PC-3 (cell line): ENCODE measurements around the gene TDRD5. TPM values are rescaled to one million over a fixed set of nuclear protein-coding genes. Genes with fewer than 3 reads are reported as not detected.

Experiments
- ATAC-seq: fragments of 200-7000 bp; cut with Tn5 transposase; 2 replicates; pipeline ENCODE4 v1.9.1; 2020; ENCODE audit warnings: mild to moderate bottlenecking, moderate library complexity
- BruUV-seq: library from RNA; stranded (reverse); fragments of 400-500 nt; replicated peaks from 2 replicates; lab custom pipeline; 2021; lab: Mats Ljungman, UMichigan
- CTCF ChIA-PET: fragments of 300-600 bp; sonication (Branson Sonifier 250); formaldehyde crosslinking; loops from one replicate; lab custom pipeline; 2022; ENCODE audit warnings: antibody characterized with exemption; lab: Charles Lee
- POLR2A ChIA-PET: fragments of 300-600 bp; sonication (Branson Sonifier 250); formaldehyde crosslinking; loops from one replicate; lab custom pipeline; 2022; ENCODE audit warnings: antibody characterized with exemption; ENCODE audit not compliant: unreplicated experiment; lab: Charles Lee
- DNase-seq: peaks from one replicate; pipeline ENCODE4 v3.0.0-alpha.2; 2015
- H2AFZ ChIP-seq: fragments of 300-600 bp; sonication (generic); 2 replicates; pipeline ENCODE4 v1.6.0; 2016; ENCODE audit warnings: antibody characterized with exemption, low read length
- H3F3A ChIP-seq: fragments of 300-600 bp; sonication (generic); one replicate; pipeline ENCODE4 v1.6.0; 2017; ENCODE audit warnings: antibody characterized with exemption, low read length, control low read depth, mild to moderate bottlenecking; ENCODE audit not compliant: unreplicated experiment
- H3K27ac ChIP-seq: fragments of 300-600 bp; sonication (generic); 2 replicates; pipeline ENCODE4 v1.5.1; 2016; ENCODE audit warnings: mild to moderate bottlenecking, low read length
- H3K27me3 ChIP-seq: fragments of 300-600 bp; sonication (generic); 2 replicates; pipeline ENCODE4 v1.6.1; 2016; ENCODE audit warnings: low read length, mixed read lengths
- H3K36me3 ChIP-seq: fragments of 300-600 bp; sonication (generic); 2 replicates; pipeline ENCODE4 v1.6.1; 2016; ENCODE audit warnings: low read depth, mixed run types, low read length, mixed read lengths
- H3K4me1 ChIP-seq: fragments of 300-600 bp; sonication (generic); 2 replicates; pipeline ENCODE4 v1.5.1; 2016; ENCODE audit warnings: low read length; ENCODE audit not compliant: insufficient read depth
- H3K4me2 ChIP-seq: fragments of 300-600 bp; sonication (generic); 2 replicates; pipeline ENCODE4 v1.6.0; 2016; ENCODE audit warnings: low read length
- H3K4me3 ChIP-seq: fragments of 300-600 bp; sonication (generic); 2 replicates; pipeline ENCODE4 v1.5.1; 2016; ENCODE audit warnings: mild to moderate bottlenecking, low read length, mixed read lengths
- H3K79me2 ChIP-seq: fragments of 300-600 bp; sonication (generic); 2 replicates; pipeline ENCODE4 v1.6.1; 2017; ENCODE audit warnings: low read length, mixed read lengths
- H3K9ac ChIP-seq: fragments of 300-600 bp; sonication (generic); 2 replicates; pipeline ENCODE4 v1.6.0; 2016; ENCODE audit warnings: mild to moderate bottlenecking, low read length
- H3K9me2 ChIP-seq: fragments of 300-600 bp; sonication (generic); replicated peaks from 2 replicates; pipeline ENCODE4 v1.6.1; 2016; ENCODE audit warnings: mixed run types, low read length, mixed read lengths
- H3K9me3 ChIP-seq: fragments of 300-600 bp; sonication (generic); 2 replicates; pipeline ENCODE4 v1.6.1; 2016; ENCODE audit warnings: low read length, mixed read lengths
- H4K20me1 ChIP-seq: fragments of 300-600 bp; sonication (generic); 2 replicates; pipeline ENCODE4 v1.6.1; 2016; ENCODE audit warnings: low read length, mixed read lengths
- CTCF ChIP-seq: fragments of 300-600 bp; sonication (generic); conservative IDR thresholded peaks from 2 replicates; pipeline ENCODE4 v1.5.1; 2017; ENCODE audit warnings: antibody characterized with exemption, low read depth, mild to moderate bottlenecking, low read length
- EZH2 ChIP-seq: fragments of 300-600 bp; sonication (generic); IDR thresholded peaks from one replicate; pipeline ENCODE4 v1.6.1; 2017; ENCODE audit warnings: antibody characterized with exemption, mild to moderate bottlenecking, low read length; ENCODE audit not compliant: unreplicated experiment
- EZH2phosphoT487 ChIP-seq: fragments of 300-600 bp; sonication (generic); IDR thresholded peaks from 2 replicates; pipeline ENCODE4 v1.6.1; 2018; ENCODE audit warnings: mild to moderate bottlenecking, antibody characterized with exemption, low read length, borderline replicate concordance
- intact Hi-C: fragments of 100-400 bp; cut with micrococcal nuclease; formaldehyde crosslinking; loops from 2 replicates; pipeline ENCODE4 v1.9.0; 2023
- total RNA-seq: library from RNA; depleted of rRNA; stranded (reverse); fragments of >200 nt; gene quantifications from 2 replicates; pipeline ENCODE4 v1.2.3, GENCODE V29; 2014

The TDRD5 gene
- total RNA-seq, 1 experiment from 2014 or later, result not detected

- Histone ChIP-seq H3K9ac (no peak overlapping the region), H3K27me3 (peaks cover 20% of the 10 kb centered on the region), H3K4me1 (no peaks in the 10 kb centered on the region), H3K4me2 (no peak overlapping the region), H3K4me3 (no peak overlapping the region), H2AFZ (no peak overlapping the region), H3K36me3 (no peaks in the 10 kb centered on the region), H3K9me2 (no peaks in the 10 kb centered on the region), H4K20me1 (no peaks in the 10 kb centered on the region), H3K27ac (no peak overlapping the region), H3K79me2 (no peaks in the 10 kb centered on the region), H3F3A (no peaks in the 10 kb centered on the region), H3K9me3 (no peaks in the 10 kb centered on the region)
- ATAC-seq, result no peak
- intact Hi-C loops, result no loop called here
- BruUV-seq, result no TSS peak
- DNase-seq, result no peak
- POLR2A ChIA-PET, result no interaction called here
- CTCF ChIA-PET, result no interaction called here
- TF ChIP-seq CTCF (no peak), EZH2phosphoT487 (no peak), EZH2 (no peak)
Observed at GRCh38 chr1:179547021-179547535, 44.6 kb upstream of the TDRD5 start.

GRCh38 chr1:179548666-179549367, 42.8 kb upstream of the TDRD5 start:
- Histone ChIP-seq H3K9ac (no peak overlapping the region), H3F3A (no peaks in the 10 kb centered on the region), H3K9me3 (no peaks in the 10 kb centered on the region), H3K27me3 (peaks cover 11% of the 10 kb centered on the region), H3K27ac (no peak overlapping the region), H4K20me1 (no peaks in the 10 kb centered on the region), H3K4me2 (no peak overlapping the region), H3K4me1 (no peaks in the 10 kb centered on the region), H2AFZ (no peak overlapping the region), H3K4me3 (no peak overlapping the region), H3K36me3 (no peaks in the 10 kb centered on the region), H3K79me2 (no peaks in the 10 kb centered on the region), H3K9me2 (no peaks in the 10 kb centered on the region)
- BruUV-seq, result no TSS peak
- TF ChIP-seq EZH2, result no peak
- TF ChIP-seq EZH2phosphoT487, result no peak
- no peak for TF ChIP-seq CTCF
- intact Hi-C loops, result no loop called here
- CTCF ChIA-PET, result no interaction called here
- POLR2A ChIA-PET, result no interaction called here
- no peak for DNase-seq
- ATAC-seq, result no peak

GRCh38 chr1:179549368-179549700, 42.3 kb upstream of the TDRD5 start:
- POLR2A ChIA-PET, result no interaction called here
- no peak overlapping the region for H3K9ac ChIP-seq

More at GRCh38 chr1:179549368-179549700, 42.3 kb upstream of the TDRD5 start:
- H3K4me1 ChIP-seq, result no peaks in the 10 kb centered on the region
- ATAC-seq (no peak), DNase-seq (no peak)
- CTCF ChIA-PET, result no interaction called here
- H3F3A ChIP-seq, result no peaks in the 10 kb centered on the region
- TF ChIP-seq EZH2 (no peak), EZH2phosphoT487 (no peak), CTCF (no peak)
- no TSS peak for BruUV-seq
- no peaks in the 10 kb centered on the region for H3K9me3 ChIP-seq
- H3K27ac ChIP-seq, result no peak overlapping the region
- peaks cover 11% of the 10 kb centered on the region for H3K27me3 ChIP-seq
- no peaks in the 10 kb centered on the region for H3K36me3 ChIP-seq
- H4K20me1 ChIP-seq, result no peaks in the 10 kb centered on the region
- H3K4me2 ChIP-seq, result no peak overlapping the region
- no peak overlapping the region for H2AFZ ChIP-seq
- H3K4me3 ChIP-seq, result no peak overlapping the region
- no peaks in the 10 kb centered on the region for H3K79me2 ChIP-seq
- intact Hi-C loops, result no loop called here
- no peaks in the 10 kb centered on the region for H3K9me2 ChIP-seq
